ENCODE data around the gene MYPOP.

DNA sequence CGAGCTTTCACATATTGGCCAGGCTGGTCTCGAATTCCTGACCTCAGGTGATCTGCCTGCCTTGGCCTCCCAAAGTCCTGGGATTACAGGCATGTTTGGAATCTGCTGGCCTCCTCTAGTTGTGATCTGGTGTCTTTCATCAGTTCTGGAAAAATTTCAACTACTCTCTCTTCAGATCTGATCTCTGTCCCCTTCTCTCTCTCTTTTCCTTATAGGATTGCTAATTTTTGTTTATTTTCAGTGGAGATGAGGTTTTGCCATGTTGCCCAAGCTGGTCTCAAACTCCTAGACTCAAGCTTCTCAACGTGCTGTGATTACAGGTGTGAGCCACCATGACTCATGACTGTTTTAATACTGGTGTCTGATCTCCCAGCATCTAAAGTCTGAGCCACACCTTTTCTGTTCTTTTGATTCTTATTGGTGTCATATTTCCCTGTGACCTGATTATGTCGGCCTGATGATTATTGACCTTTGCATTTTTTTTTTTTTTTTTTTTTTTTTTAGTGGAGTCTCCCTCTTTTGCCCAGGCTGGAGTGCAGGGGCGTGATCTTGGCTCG lies 22.6 kb upstream of the MYPOP start:
- TF ChIP-seq, protein P1, sequence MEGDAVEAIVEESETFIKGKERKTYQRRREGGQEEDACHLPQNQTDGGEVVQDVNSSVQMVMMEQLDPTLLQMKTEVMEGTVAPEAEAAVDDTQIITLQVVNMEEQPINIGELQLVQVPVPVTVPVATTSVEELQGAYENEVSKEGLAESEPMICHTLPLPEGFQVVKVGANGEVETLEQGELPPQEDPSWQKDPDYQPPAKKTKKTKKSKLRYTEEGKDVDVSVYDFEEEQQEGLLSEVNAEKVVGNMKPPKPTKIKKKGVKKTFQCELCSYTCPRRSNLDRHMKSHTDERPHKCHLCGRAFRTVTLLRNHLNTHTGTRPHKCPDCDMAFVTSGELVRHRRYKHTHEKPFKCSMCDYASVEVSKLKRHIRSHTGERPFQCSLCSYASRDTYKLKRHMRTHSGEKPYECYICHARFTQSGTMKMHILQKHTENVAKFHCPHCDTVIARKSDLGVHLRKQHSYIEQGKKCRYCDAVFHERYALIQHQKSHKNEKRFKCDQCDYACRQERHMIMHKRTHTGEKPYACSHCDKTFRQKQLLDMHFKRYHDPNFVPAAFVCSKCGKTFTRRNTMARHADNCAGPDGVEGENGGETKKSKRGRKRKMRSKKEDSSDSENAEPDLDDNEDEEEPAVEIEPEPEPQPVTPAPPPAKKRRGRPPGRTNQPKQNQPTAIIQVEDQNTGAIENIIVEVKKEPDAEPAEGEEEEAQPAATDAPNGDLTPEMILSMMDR (IDR thresholded peaks at IDR 0.05), result no peak
- TF ChIP-seq POLR2A (IDR thresholded peaks at IDR 0.05), result no peak
